ENCODE measurements around the gene PACSIN2.

DNA sequence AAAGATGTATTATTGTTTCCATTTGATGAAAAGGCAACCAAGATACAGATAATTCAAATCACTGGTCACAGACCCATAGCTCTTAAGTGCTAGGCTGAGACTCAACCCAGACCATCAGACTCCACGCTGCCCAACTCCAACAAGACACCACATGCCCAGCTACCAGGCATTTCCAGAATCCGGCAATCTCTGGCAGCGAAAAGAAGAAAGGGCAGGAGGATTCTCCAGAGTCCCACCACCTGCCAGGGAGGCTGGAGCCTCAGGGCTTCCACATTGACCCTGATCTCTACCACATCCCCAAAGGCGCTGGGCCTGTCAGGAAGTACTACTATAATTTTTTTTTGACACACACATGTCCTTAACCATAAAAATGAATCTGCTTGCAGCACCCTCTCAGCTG lies 96.4 kb downstream of the PACSIN2 start:
- TF ChIP-seq CTCF (IDR thresholded peaks at IDR 0.05) (no peak), BHLHE40 (IDR thresholded peaks at IDR 0.05; ENCODE audit: low read depth, low read length) (no peak), EHMT2 (IDR thresholded peaks at IDR 0.05; ENCODE audit: low read depth) (no peak), MAFK (IDR thresholded peaks at IDR 0.05; ENCODE audit: partially characterized antibody) (no peak), EP300 (IDR thresholded peaks at IDR 0.05) (no peak), POLR2A (IDR thresholded peaks at IDR 0.05; ENCODE audit: low read length) (no peak), CHD2 (IDR thresholded peaks at IDR 0.05; ENCODE audit: low read length, partially characterized antibody) (no peak)
- TF ChIP-seq, protein P1, sequence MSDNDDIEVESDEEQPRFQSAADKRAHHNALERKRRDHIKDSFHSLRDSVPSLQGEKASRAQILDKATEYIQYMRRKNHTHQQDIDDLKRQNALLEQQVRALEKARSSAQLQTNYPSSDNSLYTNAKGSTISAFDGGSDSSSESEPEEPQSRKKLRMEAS (IDR thresholded peaks at IDR 0.05), result no peak
- TF ChIP-seq, protein P2, sequence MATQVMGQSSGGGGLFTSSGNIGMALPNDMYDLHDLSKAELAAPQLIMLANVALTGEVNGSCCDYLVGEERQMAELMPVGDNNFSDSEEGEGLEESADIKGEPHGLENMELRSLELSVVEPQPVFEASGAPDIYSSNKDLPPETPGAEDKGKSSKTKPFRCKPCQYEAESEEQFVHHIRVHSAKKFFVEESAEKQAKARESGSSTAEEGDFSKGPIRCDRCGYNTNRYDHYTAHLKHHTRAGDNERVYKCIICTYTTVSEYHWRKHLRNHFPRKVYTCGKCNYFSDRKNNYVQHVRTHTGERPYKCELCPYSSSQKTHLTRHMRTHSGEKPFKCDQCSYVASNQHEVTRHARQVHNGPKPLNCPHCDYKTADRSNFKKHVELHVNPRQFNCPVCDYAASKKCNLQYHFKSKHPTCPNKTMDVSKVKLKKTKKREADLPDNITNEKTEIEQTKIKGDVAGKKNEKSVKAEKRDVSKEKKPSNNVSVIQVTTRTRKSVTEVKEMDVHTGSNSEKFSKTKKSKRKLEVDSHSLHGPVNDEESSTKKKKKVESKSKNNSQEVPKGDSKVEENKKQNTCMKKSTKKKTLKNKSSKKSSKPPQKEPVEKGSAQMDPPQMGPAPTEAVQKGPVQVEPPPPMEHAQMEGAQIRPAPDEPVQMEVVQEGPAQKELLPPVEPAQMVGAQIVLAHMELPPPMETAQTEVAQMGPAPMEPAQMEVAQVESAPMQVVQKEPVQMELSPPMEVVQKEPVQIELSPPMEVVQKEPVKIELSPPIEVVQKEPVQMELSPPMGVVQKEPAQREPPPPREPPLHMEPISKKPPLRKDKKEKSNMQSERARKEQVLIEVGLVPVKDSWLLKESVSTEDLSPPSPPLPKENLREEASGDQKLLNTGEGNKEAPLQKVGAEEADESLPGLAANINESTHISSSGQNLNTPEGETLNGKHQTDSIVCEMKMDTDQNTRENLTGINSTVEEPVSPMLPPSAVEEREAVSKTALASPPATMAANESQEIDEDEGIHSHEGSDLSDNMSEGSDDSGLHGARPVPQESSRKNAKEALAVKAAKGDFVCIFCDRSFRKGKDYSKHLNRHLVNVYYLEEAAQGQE (IDR thresholded peaks at IDR 0.05), result no peak

Measured in A549 (cell line).